ENCODE measurements around the gene RAB27B.

Gene RAB27B

DNA sequence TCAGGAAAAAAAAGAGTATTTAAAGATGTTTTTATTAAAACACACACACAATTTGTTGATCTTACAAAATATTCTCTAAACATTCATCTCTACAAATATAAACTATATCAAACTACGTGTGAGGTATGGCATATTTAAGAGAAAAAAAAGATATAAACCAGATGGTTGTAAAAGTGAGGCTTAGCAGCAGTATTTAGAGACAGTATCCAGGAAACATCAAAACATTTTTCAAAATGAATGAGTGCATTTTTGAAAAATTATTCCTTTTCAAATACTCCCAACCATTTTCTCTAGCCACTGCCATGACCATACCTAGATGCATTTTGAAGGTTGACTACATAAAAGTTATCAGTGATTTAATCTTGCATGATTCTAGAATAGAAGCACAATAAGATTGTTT is 38.2 kb upstream of the RAB27B start:
- no peak overlapping the region for H3K4me3 ChIP-seq (ENCODE audit: low read length)
- TF ChIP-seq, protein P1, sequence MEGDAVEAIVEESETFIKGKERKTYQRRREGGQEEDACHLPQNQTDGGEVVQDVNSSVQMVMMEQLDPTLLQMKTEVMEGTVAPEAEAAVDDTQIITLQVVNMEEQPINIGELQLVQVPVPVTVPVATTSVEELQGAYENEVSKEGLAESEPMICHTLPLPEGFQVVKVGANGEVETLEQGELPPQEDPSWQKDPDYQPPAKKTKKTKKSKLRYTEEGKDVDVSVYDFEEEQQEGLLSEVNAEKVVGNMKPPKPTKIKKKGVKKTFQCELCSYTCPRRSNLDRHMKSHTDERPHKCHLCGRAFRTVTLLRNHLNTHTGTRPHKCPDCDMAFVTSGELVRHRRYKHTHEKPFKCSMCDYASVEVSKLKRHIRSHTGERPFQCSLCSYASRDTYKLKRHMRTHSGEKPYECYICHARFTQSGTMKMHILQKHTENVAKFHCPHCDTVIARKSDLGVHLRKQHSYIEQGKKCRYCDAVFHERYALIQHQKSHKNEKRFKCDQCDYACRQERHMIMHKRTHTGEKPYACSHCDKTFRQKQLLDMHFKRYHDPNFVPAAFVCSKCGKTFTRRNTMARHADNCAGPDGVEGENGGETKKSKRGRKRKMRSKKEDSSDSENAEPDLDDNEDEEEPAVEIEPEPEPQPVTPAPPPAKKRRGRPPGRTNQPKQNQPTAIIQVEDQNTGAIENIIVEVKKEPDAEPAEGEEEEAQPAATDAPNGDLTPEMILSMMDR (IDR thresholded peaks at IDR 0.05; ENCODE audit: insufficient read depth, low read depth, low read length, missing control alignments): no peak
- DNase-seq (ENCODE audit: low read depth): no peak

DNA sequence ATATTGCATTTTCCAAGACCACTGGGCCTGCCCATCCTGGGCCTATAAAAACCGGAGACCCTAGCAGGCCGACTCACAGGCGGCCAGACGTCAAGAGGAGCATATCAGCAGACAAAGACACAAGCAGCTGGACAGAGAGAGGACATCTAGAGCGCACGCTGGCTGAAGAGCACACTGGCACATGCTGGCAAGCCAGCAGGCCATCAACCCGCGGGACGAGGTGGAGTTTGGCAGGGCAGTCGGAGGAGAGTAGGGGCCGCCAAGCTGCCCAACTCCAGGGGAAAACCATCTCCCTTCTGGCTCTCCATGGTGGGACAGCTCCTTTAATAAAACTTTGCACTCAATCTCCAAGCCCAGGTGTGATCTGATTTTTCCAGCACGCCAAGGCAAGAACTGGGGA is 36.6 kb upstream of the RAB27B start:
- TF ChIP-seq, protein P1 (IDR thresholded peaks at IDR 0.05; ENCODE audit: insufficient read depth, low read depth, low read length, missing control alignments): no peak
- H3K4me3 ChIP-seq (ENCODE audit: low read length): no peak overlapping the region
- DNase-seq (ENCODE audit: low read depth): no peak

DNA sequence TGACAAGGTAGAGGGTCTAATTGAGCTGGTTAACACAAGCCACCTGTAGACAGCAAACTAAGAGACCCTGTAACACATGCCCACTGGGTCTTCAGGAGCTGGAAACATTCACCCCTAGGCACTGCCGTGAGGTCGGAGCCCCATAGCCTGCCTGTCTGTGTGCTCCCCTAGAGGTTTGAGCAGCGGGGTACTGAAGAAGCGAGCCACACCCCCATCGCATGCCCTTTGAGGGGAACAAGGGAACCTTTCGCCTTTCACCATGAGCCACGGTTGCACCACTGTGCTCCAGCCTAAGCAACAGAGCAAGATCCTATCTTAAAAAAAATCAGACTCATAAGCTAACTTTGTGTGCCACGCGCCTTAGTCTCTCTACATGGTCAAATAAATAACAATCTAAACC is 36.2 kb upstream of the RAB27B start:
- H3K4me3 ChIP-seq (ENCODE audit: low read length): no peak overlapping the region
- TF ChIP-seq, protein P1 (IDR thresholded peaks at IDR 0.05; ENCODE audit: insufficient read depth, low read depth, low read length, missing control alignments): no peak
- DNase-seq (ENCODE audit: low read depth): no peak

DNA sequence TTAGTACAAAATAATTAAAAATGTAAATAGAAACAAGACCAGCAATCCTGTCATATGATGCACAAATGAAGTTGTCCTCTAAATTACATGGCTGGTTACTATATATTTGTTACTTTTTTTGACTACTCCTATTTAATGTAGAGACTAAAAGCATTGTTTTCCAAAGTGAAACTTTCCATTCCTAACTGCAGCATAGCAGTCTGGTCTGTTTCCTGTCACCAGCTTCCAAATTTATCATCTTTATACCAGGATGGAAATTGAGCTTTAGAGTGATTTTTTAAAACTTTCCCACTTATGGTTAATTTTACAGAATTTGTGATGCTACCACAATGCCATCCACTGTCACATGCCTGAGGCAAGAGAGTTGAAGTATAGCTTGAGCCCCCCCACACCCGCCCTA is 33.5 kb upstream of the RAB27B start:
- TF ChIP-seq, protein P1 (IDR thresholded peaks at IDR 0.05; ENCODE audit: insufficient read depth, low read depth, low read length, missing control alignments): no peak
- no peak for DNase-seq (ENCODE audit: low read depth)
- no peak overlapping the region for H3K4me3 ChIP-seq (ENCODE audit: low read length)

DNA sequence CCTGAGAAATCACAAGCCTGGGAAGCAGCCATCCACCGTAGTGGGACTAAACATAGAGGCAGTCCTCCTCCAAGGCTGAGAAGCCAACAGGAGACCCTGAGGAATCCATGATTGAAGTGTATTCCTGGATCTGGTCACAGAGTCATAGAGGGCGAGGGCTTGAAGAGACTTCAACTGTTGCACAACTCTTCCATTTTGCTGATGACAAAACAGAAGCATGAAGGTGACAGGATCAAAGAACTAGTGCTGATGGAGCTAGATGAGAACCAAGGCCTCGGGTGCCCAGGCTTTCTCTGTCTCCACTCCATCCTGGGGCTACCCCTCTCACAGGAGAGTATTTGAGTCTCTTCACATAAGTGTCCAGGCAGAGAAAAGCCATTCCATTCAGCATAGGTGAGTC is 30.1 kb upstream of the RAB27B start:
- TF ChIP-seq, protein P1 (IDR thresholded peaks at IDR 0.05; ENCODE audit: insufficient read depth, low read depth, low read length, missing control alignments): no peak
- no peak for DNase-seq (ENCODE audit: low read depth)
- H3K4me3 ChIP-seq (ENCODE audit: low read length): no peak overlapping the region

DNA sequence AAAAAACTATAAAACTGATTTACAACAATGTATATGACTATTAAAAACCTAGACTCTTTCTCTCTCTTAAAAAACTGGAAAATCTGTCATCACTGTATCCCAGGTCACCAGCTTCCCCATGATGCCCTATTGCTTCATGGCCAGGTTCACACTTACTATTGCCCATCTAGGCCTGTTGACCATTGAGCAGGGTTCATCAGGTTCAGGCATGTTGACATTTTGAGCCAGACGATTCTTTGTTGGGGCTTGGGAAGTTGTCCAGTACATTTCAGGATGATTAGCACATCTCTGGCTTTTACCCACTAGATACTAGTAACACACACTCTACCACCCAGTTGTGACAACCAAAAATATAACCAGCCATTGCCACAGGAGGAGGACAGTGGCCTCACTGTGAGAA is 26.9 kb upstream of the RAB27B start:
- no peak overlapping the region for H3K4me3 ChIP-seq (ENCODE audit: low read length)
- TF ChIP-seq, protein P1 (IDR thresholded peaks at IDR 0.05; ENCODE audit: insufficient read depth, low read depth, low read length, missing control alignments): no peak
- DNase-seq (ENCODE audit: low read depth): no peak

DNA sequence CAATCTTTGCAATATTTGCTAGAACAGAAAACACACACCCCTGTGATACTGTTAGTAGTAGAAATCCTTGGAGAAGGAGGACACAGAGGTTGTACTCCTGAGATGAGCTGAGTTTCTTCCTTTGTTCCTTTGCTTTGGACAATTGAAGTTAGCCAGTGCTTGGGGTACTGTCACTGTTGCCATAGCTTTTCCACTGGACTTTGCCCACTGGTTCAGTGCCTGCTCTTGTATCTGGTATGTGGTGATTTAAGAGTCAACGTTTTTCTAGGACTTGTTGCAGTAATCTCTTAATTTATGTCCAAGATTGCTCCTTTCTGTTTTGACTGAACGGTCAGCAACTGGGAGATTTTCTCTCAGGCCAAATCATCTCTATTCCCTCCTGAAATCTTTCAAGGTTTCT is 26.1 kb upstream of the RAB27B start:
- H3K4me3 ChIP-seq (ENCODE audit: low read length): no peak overlapping the region
- TF ChIP-seq, protein P1 (IDR thresholded peaks at IDR 0.05; ENCODE audit: insufficient read depth, low read depth, low read length, missing control alignments): no peak
- DNase-seq (ENCODE audit: low read depth): no peak
